ENCODE measurements around the gene FKBP1A. TPM values are rescaled to one million over a fixed set of nuclear protein-coding genes. Genes with fewer than 3 reads are reported as not detected.
"Not testable (repeated sequence)": the region's sequence is repeated elsewhere in the genome, so short reads cannot be mapped to it uniquely, and the experiment has no call there.

Gene FKBP1A
- total RNA-seq, 1 donor from 2014 or later, result 952 TPM

GRCh38 chr20:1405801-1406200, 12.9 kb upstream of the FKBP1A start:
- DNase-seq (ENCODE audit: low spot score), result no peak
- TF ChIP-seq, protein P1, sequence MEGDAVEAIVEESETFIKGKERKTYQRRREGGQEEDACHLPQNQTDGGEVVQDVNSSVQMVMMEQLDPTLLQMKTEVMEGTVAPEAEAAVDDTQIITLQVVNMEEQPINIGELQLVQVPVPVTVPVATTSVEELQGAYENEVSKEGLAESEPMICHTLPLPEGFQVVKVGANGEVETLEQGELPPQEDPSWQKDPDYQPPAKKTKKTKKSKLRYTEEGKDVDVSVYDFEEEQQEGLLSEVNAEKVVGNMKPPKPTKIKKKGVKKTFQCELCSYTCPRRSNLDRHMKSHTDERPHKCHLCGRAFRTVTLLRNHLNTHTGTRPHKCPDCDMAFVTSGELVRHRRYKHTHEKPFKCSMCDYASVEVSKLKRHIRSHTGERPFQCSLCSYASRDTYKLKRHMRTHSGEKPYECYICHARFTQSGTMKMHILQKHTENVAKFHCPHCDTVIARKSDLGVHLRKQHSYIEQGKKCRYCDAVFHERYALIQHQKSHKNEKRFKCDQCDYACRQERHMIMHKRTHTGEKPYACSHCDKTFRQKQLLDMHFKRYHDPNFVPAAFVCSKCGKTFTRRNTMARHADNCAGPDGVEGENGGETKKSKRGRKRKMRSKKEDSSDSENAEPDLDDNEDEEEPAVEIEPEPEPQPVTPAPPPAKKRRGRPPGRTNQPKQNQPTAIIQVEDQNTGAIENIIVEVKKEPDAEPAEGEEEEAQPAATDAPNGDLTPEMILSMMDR (IDR thresholded peaks at IDR 0.05; ENCODE audit: unreplicated experiment), result no peak
- Mint-ChIP-seq H3K27ac (ENCODE audit: unreplicated experiment) (no peak overlapping the region), H3K27me3 (ENCODE audit: unreplicated experiment) (peaks cover 5% of the 10 kb centered on the region), H3K4me3 (ENCODE audit: unreplicated experiment) (no peak overlapping the region), H3K36me3 (ENCODE audit: low read depth, unreplicated experiment) (peaks cover 21% of the 10 kb centered on the region), H3K4me1 (ENCODE audit: unreplicated experiment) (no peaks in the 10 kb centered on the region), H3K9me3 (ENCODE audit: unreplicated experiment) (no peaks in the 10 kb centered on the region)

- Mint-ChIP-seq H3K4me1 (ENCODE audit: unreplicated experiment) (peaks cover 10% of the 10 kb centered on the region), H3K27me3 (ENCODE audit: unreplicated experiment) (no peaks in the 10 kb centered on the region), H3K27ac (ENCODE audit: unreplicated experiment) (no peak overlapping the region), H3K9me3 (ENCODE audit: unreplicated experiment) (no peaks in the 10 kb centered on the region), H3K36me3 (ENCODE audit: low read depth, unreplicated experiment) (peaks cover 18% of the 10 kb centered on the region), H3K4me3 (ENCODE audit: unreplicated experiment) (no peak overlapping the region)
- TF ChIP-seq, protein P1 (IDR thresholded peaks at IDR 0.05; ENCODE audit: unreplicated experiment), result no peak
- no peak for DNase-seq (ENCODE audit: low spot score)
These were observed 10.8 kb upstream of the FKBP1A start for GRCh38 chr20:1403624-1404023.

- TF ChIP-seq, protein P1 (IDR thresholded peaks at IDR 0.05; ENCODE audit: unreplicated experiment), result no peak
- Mint-ChIP-seq H3K27ac (ENCODE audit: unreplicated experiment) (no peak overlapping the region), H3K36me3 (ENCODE audit: low read depth, unreplicated experiment) (peaks cover 19% of the 10 kb centered on the region), H3K4me3 (ENCODE audit: unreplicated experiment) (no peak overlapping the region), H3K4me1 (ENCODE audit: unreplicated experiment) (peaks cover 21% of the 10 kb centered on the region), H3K9me3 (ENCODE audit: unreplicated experiment) (no peaks in the 10 kb centered on the region), H3K27me3 (ENCODE audit: unreplicated experiment) (no peaks in the 10 kb centered on the region)
- no peak for DNase-seq (ENCODE audit: low spot score)
These were observed 9.3 kb upstream of the FKBP1A start for GRCh38 chr20:1402149-1402548.

- DNase-seq (ENCODE audit: low spot score), result no peak
- no peak overlapping the region for H3K4me3 Mint-ChIP-seq (ENCODE audit: unreplicated experiment)
- H3K27ac Mint-ChIP-seq (ENCODE audit: unreplicated experiment), result no peak overlapping the region
- H3K9me3 Mint-ChIP-seq (ENCODE audit: unreplicated experiment), result no peaks in the 10 kb centered on the region
- peaks cover 22% of the 10 kb centered on the region for H3K36me3 Mint-ChIP-seq (ENCODE audit: low read depth, unreplicated experiment)
- TF ChIP-seq, protein P1 (IDR thresholded peaks at IDR 0.05; ENCODE audit: unreplicated experiment), result no peak
- peaks cover 27% of the 10 kb centered on the region for H3K4me1 Mint-ChIP-seq (ENCODE audit: unreplicated experiment)
- no peaks in the 10 kb centered on the region for H3K27me3 Mint-ChIP-seq (ENCODE audit: unreplicated experiment)
These were observed 8.6 kb upstream of the FKBP1A start for GRCh38 chr20:1401451-1401907.

- H3K27me3 Mint-ChIP-seq (ENCODE audit: unreplicated experiment); H3K9me3 Mint-ChIP-seq (ENCODE audit: unreplicated experiment); H3K4me3 Mint-ChIP-seq (ENCODE audit: unreplicated experiment); DNase-seq (ENCODE audit: low spot score); H3K27ac Mint-ChIP-seq (ENCODE audit: unreplicated experiment): not testable (repeated sequence)
- Mint-ChIP-seq H3K4me1 (ENCODE audit: unreplicated experiment) (peaks cover 43% of the 10 kb centered on the region), H3K36me3 (ENCODE audit: low read depth, unreplicated experiment) (peaks cover 26% of the 10 kb centered on the region)
These were observed 7.0 kb upstream of the FKBP1A start for GRCh38 chr20:1399678-1400366.

DNA sequence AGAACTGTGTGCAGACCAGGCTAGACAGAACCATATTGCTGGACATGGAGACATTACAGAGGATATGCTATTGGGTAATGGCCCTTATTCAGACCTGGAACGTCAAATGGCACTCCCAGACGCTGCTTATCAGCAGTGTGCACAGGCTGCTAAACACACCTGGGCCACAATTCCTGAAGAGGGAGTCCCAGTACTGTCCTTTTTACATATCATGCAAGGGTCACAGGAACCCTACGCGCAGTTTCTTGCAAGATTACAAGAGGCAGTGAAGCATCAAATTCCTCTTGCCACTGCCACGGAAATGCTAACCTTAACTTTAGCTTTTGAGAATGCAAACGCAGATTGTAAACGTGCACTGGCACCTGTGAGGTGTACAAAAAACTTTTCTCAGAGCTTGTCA, 5.3 kb upstream of the FKBP1A start:
- Mint-ChIP-seq H3K36me3 (ENCODE audit: low read depth, unreplicated experiment) (peaks cover 30% of the 10 kb centered on the region), H3K4me1 (ENCODE audit: unreplicated experiment) (peaks cover 60% of the 10 kb centered on the region), H3K4me3 (ENCODE audit: unreplicated experiment) (peak overlapping the region; percentile 14)
- H3K27ac Mint-ChIP-seq (ENCODE audit: unreplicated experiment); DNase-seq (ENCODE audit: low spot score); H3K27me3 Mint-ChIP-seq (ENCODE audit: unreplicated experiment); H3K9me3 Mint-ChIP-seq (ENCODE audit: unreplicated experiment): not testable (repeated sequence)
